ENCODE measurements around the gene WFIKKN2. TPM values are rescaled to one million over a fixed set of nuclear protein-coding genes. Genes with fewer than 3 reads are reported as not detected.

WFIKKN2 gene
- total RNA-seq, 1 experiment from 2014 or later, result 0.05 TPM

GRCh38 chr17:50815400-50815799 is 20.0 kb upstream of the WFIKKN2 start:
- intact Hi-C loops (cut with micrococcal nuclease), result no loop called here
- no peak for TF ChIP-seq SP1 (IDR thresholded peaks at IDR 0.05; ENCODE audit: low read depth)
- TF ChIP-seq MAX (IDR thresholded peaks at IDR 0.05), result no peak
- no peak for TF ChIP-seq POLR2A (IDR thresholded peaks at IDR 0.05; ENCODE audit: borderline replicate concordance, extremely low read depth, insufficient read depth, insufficient read length)
- no peak for TF ChIP-seq CBX3 (IDR thresholded peaks at IDR 0.05; ENCODE audit: low read depth)
- no peak for TF ChIP-seq ATF3 (IDR thresholded peaks at IDR 0.05)
- no peak for TF ChIP-seq POLR2AphosphoS5 (IDR thresholded peaks at IDR 0.05; ENCODE audit: low read depth, low read length)
- no peak for TF ChIP-seq ZNF274 (IDR thresholded peaks at IDR 0.05; ENCODE audit: low read depth, low read length)
- no peak for TF ChIP-seq ELF1 (IDR thresholded peaks at IDR 0.05; ENCODE audit: borderline replicate concordance, low read depth)
- no peak for TF ChIP-seq EZH2 (IDR thresholded peaks at IDR 0.05)
- TF ChIP-seq JUND (IDR thresholded peaks at IDR 0.05), result no peak
- no peak for TF ChIP-seq FOSL1 (IDR thresholded peaks at IDR 0.05; ENCODE audit: low read depth)
- no peak for TF ChIP-seq CEBPB (IDR thresholded peaks at IDR 0.05; ENCODE audit: low read depth)
- no peak for TF ChIP-seq RAD21 (IDR thresholded peaks at IDR 0.05; ENCODE audit: low read depth)
- no peak for TF ChIP-seq CTCF (IDR thresholded peaks at IDR 0.05 in 2 of 3, conservative IDR thresholded peaks at IDR 0.05 in 1 of 3; ENCODE audit: borderline replicate concordance in 1 of 3, insufficient read depth in 1 of 3, low read depth in 2 of 3, low read length in 2 of 3)
- no peak for TF ChIP-seq SRF (IDR thresholded peaks at IDR 0.05; ENCODE audit: low read depth)
- TF ChIP-seq SIN3A (IDR thresholded peaks at IDR 0.05; ENCODE audit: low read depth), result no peak
- no peak for TF ChIP-seq ZBTB33 (IDR thresholded peaks at IDR 0.05; ENCODE audit: extremely low read depth, insufficient replicate concordance, low read length)
- TF ChIP-seq ZFX (IDR thresholded peaks at IDR 0.05), result no peak
- no peak for TF ChIP-seq YY1 (IDR thresholded peaks at IDR 0.05; ENCODE audit: extremely low read depth, insufficient replicate concordance, low read depth, low read length)
- DNase-seq (ENCODE audit: low read depth, low spot score) (no peak), ATAC-seq (no peak)
- H4K20me1 ChIP-seq (ENCODE audit: insufficient read depth), result no peaks in the 10 kb centered on the region
- H3K79me2 ChIP-seq (ENCODE audit: insufficient read depth, low read length), result no peaks in the 10 kb centered on the region
- H3K4me3 ChIP-seq (replicated peaks in 1 of 2; ENCODE audit: low read depth in 1 of 2, low read length in 2 of 2), result no peak overlapping the region
- peaks cover 20 to 28% of the 10 kb centered on the region in 2 experiments for H3K4me1 ChIP-seq (ENCODE audit: control insufficient read depth in 1 of 2, insufficient read depth in 2 of 2, low read length in 2 of 2)
- H2AFZ ChIP-seq (ENCODE audit: low read depth, low read length, poor library complexity, severe bottlenecking), result no peak overlapping the region
- RAD21 ChIA-PET (ENCODE audit: low non-redundant PET in 1 of 2, low total read pairs in 2 of 2, uncharacterized antibody in 2 of 2, unreplicated experiment in 2 of 2), result no interaction called here
- no peak overlapping the region for H3K9ac ChIP-seq (ENCODE audit: low read length)
- POLR2A ChIA-PET, result no interaction called here
- H3K36me3 ChIP-seq (ENCODE audit: control insufficient read depth in 1 of 2, insufficient read depth in 2 of 2, low read length in 2 of 2), result no peaks in the 10 kb centered on the region
- no peak overlapping the region for H3K27ac ChIP-seq (ENCODE audit: low read depth, low read length)
- CTCF ChIA-PET, result interaction anchor here (0.7 to 1.0 kb wide), 2 partner anchors 27 to 241 kb away, joined by 3 read pairs; no protein-coding TSS in a partner anchor
- no TSS peak for BruUV-seq (replicated peaks)
- no peak overlapping the region for H3K4me2 ChIP-seq (ENCODE audit: low read length)
- no peaks in the 10 kb centered on the region for H3K27me3 ChIP-seq (ENCODE audit: insufficient read depth, low read length)
- H3K9me3 ChIP-seq (ENCODE audit: control insufficient read depth in 1 of 2, insufficient read depth in 1 of 2, low read depth in 1 of 2, low read length in 2 of 2), result no peaks in the 10 kb centered on the region
- H3K9me2 ChIP-seq (ENCODE audit: insufficient read depth), result no peaks in the 10 kb centered on the region
